ENCODE measurements around the gene MAPK6. TPM values are rescaled to one million over a fixed set of nuclear protein-coding genes. Genes with fewer than 3 reads are reported as not detected.
A peak's percentile ranks its signal among the peaks of the same experiment; 100 is the strongest.

MAPK6 gene
- polyA plus RNA-seq, 3 donors = 8.6 to 11.0 (median 10.2) TPM

DNA sequence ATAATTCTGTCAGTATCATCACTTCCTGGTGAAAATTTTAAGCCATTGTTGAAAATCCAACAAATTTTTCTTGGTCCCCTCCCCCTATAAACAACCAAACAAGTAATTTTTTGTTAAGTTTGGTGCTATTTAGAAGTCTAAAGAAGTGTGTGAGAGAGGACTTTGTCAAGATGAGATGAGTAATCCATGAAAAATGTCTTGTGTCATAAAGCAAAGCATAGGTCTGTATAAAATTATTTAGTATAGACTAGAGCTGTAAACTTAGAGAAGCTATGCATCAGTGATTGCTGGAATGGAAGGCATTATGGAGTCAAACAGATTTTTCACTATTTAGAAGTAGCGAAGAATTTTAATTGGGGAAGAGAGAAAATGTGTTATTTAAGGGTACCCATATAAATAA lies 31.4 kb downstream of the MAPK6 start:
- peaks cover 20% of the 10 kb centered on the region for H4K20me1 ChIP-seq (ENCODE audit: insufficient read depth, low read length)
- DNase-seq = no peak
- no peaks in the 10 kb centered on the region for H3K27me3 ChIP-seq (ENCODE audit: control insufficient read depth in 2 of 2, insufficient read depth in 2 of 2, low read length in 2 of 2)
- intact Hi-C loops (cut with micrococcal nuclease) = no loop called here
- WGBS (ENCODE audit: insufficient coverage) = no CpG with 5 or more reads among the region's 1 CpG
- H3K27ac ChIP-seq (ENCODE audit: low read depth in 1 of 2, low read length in 2 of 2) = peak overlapping the region in 1 of 2 donors; percentile 23
- Mint-ChIP-seq H3K27me3 (ENCODE audit: low read depth in 3 of 3) (peaks cover 0 to 2% (median 0%) of the 10 kb centered on the region in 3 donors), H3K4me3 (no peak overlapping the region), H3K27ac (peak overlapping the region in 1 of 7 donors; percentile 46), H3K9me3 (peaks cover 0 to 2% (median 0%) of the 10 kb centered on the region in 7 donors), H3K36me3 (peaks cover 37 to 54% of the 10 kb centered on the region in 2 donors), H3K4me1 (peaks cover 45% of the 10 kb centered on the region)
- no peak overlapping the region for H3K4me2 ChIP-seq (replicated peaks; ENCODE audit: extremely low read depth, low read length, poor library complexity, severe bottlenecking)
- H3K9ac ChIP-seq (ENCODE audit: insufficient read depth, low read length, poor library complexity, severe bottlenecking) = no peak overlapping the region
- H3K79me2 ChIP-seq (ENCODE audit: insufficient read depth, low read length) = peaks cover 50% of the 10 kb centered on the region
- H3K9me3 ChIP-seq (replicated peaks in 1 of 2; ENCODE audit: control insufficient read depth in 1 of 2, insufficient read depth in 1 of 2, low read length in 2 of 2) = no peaks in the 10 kb centered on the region
- TF ChIP-seq, protein P1, sequence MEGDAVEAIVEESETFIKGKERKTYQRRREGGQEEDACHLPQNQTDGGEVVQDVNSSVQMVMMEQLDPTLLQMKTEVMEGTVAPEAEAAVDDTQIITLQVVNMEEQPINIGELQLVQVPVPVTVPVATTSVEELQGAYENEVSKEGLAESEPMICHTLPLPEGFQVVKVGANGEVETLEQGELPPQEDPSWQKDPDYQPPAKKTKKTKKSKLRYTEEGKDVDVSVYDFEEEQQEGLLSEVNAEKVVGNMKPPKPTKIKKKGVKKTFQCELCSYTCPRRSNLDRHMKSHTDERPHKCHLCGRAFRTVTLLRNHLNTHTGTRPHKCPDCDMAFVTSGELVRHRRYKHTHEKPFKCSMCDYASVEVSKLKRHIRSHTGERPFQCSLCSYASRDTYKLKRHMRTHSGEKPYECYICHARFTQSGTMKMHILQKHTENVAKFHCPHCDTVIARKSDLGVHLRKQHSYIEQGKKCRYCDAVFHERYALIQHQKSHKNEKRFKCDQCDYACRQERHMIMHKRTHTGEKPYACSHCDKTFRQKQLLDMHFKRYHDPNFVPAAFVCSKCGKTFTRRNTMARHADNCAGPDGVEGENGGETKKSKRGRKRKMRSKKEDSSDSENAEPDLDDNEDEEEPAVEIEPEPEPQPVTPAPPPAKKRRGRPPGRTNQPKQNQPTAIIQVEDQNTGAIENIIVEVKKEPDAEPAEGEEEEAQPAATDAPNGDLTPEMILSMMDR (IDR thresholded peaks at IDR 0.05) = no peak
- no peak overlapping the region for H2AFZ ChIP-seq (ENCODE audit: insufficient read depth, low read depth, low read length, poor library complexity, severe bottlenecking)
- no peak overlapping the region for H3K4me3 ChIP-seq (replicated peaks in 1 of 3; ENCODE audit: low read depth in 2 of 3, low read length in 3 of 3)
- H3K36me3 ChIP-seq (replicated peaks in 1 of 2; ENCODE audit: control insufficient read depth in 1 of 2, insufficient read depth in 2 of 2, low read length in 2 of 2) = peaks cover 3 to 20% of the 10 kb centered on the region in 2 donors
- peaks cover 42 to 47% of the 10 kb centered on the region in 2 donors for H3K4me1 ChIP-seq (ENCODE audit: control insufficient read depth in 1 of 2, insufficient read depth in 2 of 2, low read length in 2 of 2)

DNA sequence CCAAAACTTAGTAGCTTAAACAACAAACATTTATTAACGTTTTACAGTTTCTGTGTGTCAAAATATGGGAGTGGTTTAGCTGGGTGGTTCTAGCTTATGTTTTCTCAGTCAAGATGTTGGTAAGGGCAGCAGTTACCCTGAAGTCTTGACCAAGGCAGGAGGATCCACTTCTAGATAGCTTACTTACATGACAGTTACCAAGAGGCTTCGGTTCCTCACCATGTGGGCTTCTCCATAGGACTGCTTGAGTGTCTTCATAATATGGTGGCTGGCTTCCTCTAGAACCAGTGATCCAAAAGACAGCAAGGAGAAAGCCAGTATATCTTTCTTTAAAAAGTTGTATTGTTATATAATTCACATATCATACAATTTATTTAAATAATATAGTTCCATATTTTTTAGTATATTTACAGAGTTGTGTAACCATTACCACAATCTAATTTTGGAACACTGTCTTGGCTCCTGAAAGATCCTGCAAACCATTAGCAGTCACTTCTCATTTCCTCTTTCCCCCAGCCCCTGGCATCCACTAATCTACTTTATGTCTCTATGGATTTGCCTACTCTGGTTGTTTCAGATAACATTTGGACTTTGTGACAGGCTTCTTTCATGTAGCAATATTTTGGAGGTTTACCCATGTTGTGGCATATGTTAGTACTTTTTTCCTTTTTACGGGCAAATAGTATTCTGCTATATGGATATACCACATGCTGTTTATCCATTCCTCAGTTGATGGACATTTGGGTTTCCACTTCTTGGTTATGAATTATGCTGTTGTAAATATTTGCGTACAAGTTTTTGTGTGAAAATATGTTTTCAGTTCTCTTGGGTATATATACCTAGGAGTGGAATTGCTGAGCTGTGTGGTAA lies 33.3 kb downstream of the MAPK6 start:
- Mint-ChIP-seq H3K4me3 (peak overlapping the region in 1 of 2 donors; percentile 63), H3K27me3 (ENCODE audit: low read depth in 3 of 3) (no peaks in the 10 kb centered on the region), H3K4me1 (peaks cover 33% of the 10 kb centered on the region), H3K27ac (peak overlapping the region; percentile 49 to 83 (median 68)), H3K9me3 (peaks cover 0 to 2% (median 0%) of the 10 kb centered on the region in 7 donors), H3K36me3 (peaks cover 26 to 47% of the 10 kb centered on the region in 2 donors)
- peak; percentile 41 to 65 (median 59) for DNase-seq
- H3K4me1 ChIP-seq (ENCODE audit: control insufficient read depth in 1 of 2, insufficient read depth in 2 of 2, low read length in 2 of 2) = peaks cover 36 to 39% of the 10 kb centered on the region in 2 donors
- WGBS (ENCODE audit: insufficient coverage) = no CpG with 5 or more reads among the region's 4 CpGs
- no peaks in the 10 kb centered on the region for H3K27me3 ChIP-seq (ENCODE audit: control insufficient read depth in 2 of 2, insufficient read depth in 2 of 2, low read length in 2 of 2)
- H3K4me3 ChIP-seq (replicated peaks in 1 of 3; ENCODE audit: low read depth in 2 of 3, low read length in 3 of 3) = peak overlapping the region in 1 of 3 experiments; percentile 43
- H3K27ac ChIP-seq (ENCODE audit: low read depth in 1 of 2, low read length in 2 of 2) = peak overlapping the region in 1 of 2 donors; percentile 75
- peaks cover 11% of the 10 kb centered on the region for H4K20me1 ChIP-seq (ENCODE audit: insufficient read depth, low read length)
- intact Hi-C loops (cut with micrococcal nuclease) = no loop called here
- TF ChIP-seq, protein P1 (IDR thresholded peaks at IDR 0.05) = no peak
- H3K9ac ChIP-seq (ENCODE audit: insufficient read depth, low read length, poor library complexity, severe bottlenecking) = no peak overlapping the region
- peak overlapping the region; percentile 51 for H3K4me2 ChIP-seq (replicated peaks; ENCODE audit: extremely low read depth, low read length, poor library complexity, severe bottlenecking)
- H3K9me3 ChIP-seq (replicated peaks in 1 of 2; ENCODE audit: control insufficient read depth in 1 of 2, insufficient read depth in 1 of 2, low read length in 2 of 2) = no peaks in the 10 kb centered on the region
- peaks cover 43% of the 10 kb centered on the region for H3K79me2 ChIP-seq (ENCODE audit: insufficient read depth, low read length)
- no peak overlapping the region for H2AFZ ChIP-seq (ENCODE audit: insufficient read depth, low read depth, low read length, poor library complexity, severe bottlenecking)
- H3K36me3 ChIP-seq (replicated peaks in 1 of 2; ENCODE audit: control insufficient read depth in 1 of 2, insufficient read depth in 2 of 2, low read length in 2 of 2) = peaks cover 3 to 22% of the 10 kb centered on the region in 2 donors

All from CD14-positive monocyte (primary cell).